Activated CD4-positive, CD25-positive, alpha-beta regulatory T cell treated with anti-CD3 and anti-CD28 coated beads, Interleukin-2, amount 50 U/mL, for 72 hours (primary cell): Measurements from ENCODE around the gene DPYSL5.

Experiments used
- DNase-seq: peaks from one replicate; pipeline ENCODE4 v3.0.0; 2021

DPYSL5 gene

GRCh38 chr2:26934985-26935384 lies 87.1 kb downstream of the DPYSL5 start:
- DNase-seq: no peak

GRCh38 chr2:26936855-26937254 lies 88.9 kb downstream of the DPYSL5 start:
- DNase-seq: no peak

GRCh38 chr2:26938399-26939118 lies 90.6 kb downstream of the DPYSL5 start:
- no peak for DNase-seq

GRCh38 chr2:26940001-26940400 lies 92.1 kb downstream of the DPYSL5 start:
- no peak for DNase-seq

- no peak for DNase-seq
Observed at GRCh38 chr2:26941486-26941885, 93.6 kb downstream of the DPYSL5 start.

GRCh38 chr2:26942543-26943295 lies 94.8 kb downstream of the DPYSL5 start:
- peak; percentile 70 for DNase-seq

- no peak for DNase-seq
Observed at GRCh38 chr2:26945991-26946750, 98.2 kb downstream of the DPYSL5 start.

- DNase-seq: no peak
Observed at GRCh38 chr2:26946841-26947784, 99.2 kb downstream of the DPYSL5 start.

- no peak for DNase-seq
Observed at GRCh38 chr2:26948800-26949199, 100.9 kb downstream of the DPYSL5 start.

GRCh38 chr2:26950246-26950645 lies 102.3 kb downstream of the DPYSL5 start:
- DNase-seq: no peak

GRCh38 chr2:26951236-26951635 lies 103.3 kb downstream of the DPYSL5 start:
- DNase-seq: no peak

- no peak for DNase-seq
Observed at GRCh38 chr2:26952374-26952773, 104.4 kb downstream of the DPYSL5 start.

GRCh38 chr2:26954135-26954534 lies 106.2 kb downstream of the DPYSL5 start:
- no peak for DNase-seq

GRCh38 chr2:26957041-26957440 lies 109.1 kb downstream of the DPYSL5 start:
- DNase-seq: no peak

- no peak for DNase-seq
Observed at GRCh38 chr2:26957534-26957933, 109.6 kb downstream of the DPYSL5 start.

GRCh38 chr2:26959331-26959730 lies 111.4 kb downstream of the DPYSL5 start:
- no peak for DNase-seq

GRCh38 chr2:26964446-26965130 lies 116.7 kb downstream of the DPYSL5 start:
- DNase-seq: no peak

GRCh38 chr2:26968001-26968400 lies 120.1 kb downstream of the DPYSL5 start:
- DNase-seq: no peak

- no peak for DNase-seq
Observed at GRCh38 chr2:26969077-26969844, 121.3 kb downstream of the DPYSL5 start.

GRCh38 chr2:26970244-26970927 lies 122.5 kb downstream of the DPYSL5 start, which contains the start of gene MAPRE3:
Gene MAPRE3, plus strand, starts transcription at chr2:26970637. Its CDS starts 51,582 bp downstream, at chr2:27022219.
- peak; percentile 87 for DNase-seq
